HG03520 (cell line): ENCODE results near the gene NADK.

Source experiments
- ATAC-seq: cut with Tn5 transposase; IDR thresholded peaks from one replicate; pipeline ENCODE4 v1.9.1; 2021; ENCODE audit warnings: mild to moderate bottlenecking, moderate library complexity; ENCODE audit not compliant: unreplicated experiment

NADK gene

DNA sequence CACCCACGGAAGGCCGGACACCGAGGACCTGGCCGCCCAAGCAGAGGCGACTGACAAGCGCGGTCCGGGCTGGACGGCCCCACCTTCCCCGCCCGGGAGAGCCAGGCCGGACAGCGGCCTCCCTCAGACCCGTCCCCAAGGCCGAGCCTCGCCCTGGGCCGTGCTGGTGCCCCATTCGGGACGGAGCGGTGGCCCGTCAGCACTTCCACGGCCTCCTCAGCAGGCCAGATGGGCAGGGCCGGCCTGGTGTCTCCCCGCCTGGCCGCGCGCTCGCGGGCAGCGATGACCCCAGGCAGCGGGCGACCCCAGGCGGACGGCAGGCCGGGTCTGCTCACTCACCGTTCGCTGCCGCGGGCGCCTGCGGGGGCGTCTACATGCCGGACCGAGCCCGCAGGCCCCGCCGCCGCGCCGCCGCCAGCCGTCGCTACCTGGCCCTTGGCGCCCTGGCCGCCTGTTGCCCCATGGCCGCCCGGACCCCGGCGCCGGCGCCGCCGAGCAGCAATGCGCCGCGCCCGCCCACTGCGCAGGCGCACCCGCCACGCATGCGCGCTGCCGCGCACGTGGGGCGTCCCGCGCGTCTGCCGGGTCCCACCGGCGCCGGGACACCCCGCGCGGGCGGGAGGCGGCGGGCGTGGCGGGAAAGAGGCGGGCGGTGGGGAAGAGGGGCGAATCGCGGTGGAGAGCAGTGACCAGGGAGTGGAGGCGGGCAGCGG lies at the start of gene NADK:
Gene NADK (minus strand): TSS at position 521 of the 713 bp plus-strand sequence. CDS start 13,064 bp downstream, outside the sequence.
- ATAC-seq: peak; percentile 33

- no peak for ATAC-seq
Measured at GRCh38 chr1:1827089-1827848, 49.0 kb upstream of the NADK start.

DNA sequence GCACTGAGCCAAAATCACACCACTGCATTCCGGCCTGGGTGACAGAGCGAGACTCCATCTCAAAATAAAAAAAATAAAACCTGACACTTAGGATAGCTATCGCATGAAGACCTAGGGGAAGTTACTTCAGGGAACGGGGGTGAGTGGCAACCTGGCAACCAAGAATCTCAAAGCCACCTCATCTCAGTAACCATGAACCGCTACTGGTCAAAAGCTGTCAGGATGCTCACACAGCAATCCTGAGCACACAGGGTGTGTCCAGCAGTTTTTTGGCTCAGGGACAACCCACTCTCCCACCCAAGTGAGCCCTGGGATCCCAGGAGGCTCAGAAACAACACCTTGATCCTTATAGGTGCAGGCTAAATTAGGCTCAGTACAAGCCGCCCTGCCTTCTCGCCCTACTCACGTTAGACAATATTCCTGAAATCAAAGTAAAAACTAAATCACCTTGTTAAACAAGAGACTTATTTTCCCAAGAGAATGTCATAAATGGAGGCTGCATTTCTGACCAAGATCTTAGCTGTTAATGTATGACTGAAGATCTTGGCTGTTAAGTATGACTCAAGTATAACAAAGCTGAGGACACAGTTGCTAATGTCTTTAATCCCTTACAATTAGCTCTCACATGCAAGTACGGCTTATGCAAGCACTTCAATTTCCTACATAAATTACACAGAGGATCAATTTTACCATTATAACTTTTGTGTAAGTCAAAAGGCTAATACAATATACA lies 48.3 kb upstream of the NADK start:
- ATAC-seq: no peak

DNA sequence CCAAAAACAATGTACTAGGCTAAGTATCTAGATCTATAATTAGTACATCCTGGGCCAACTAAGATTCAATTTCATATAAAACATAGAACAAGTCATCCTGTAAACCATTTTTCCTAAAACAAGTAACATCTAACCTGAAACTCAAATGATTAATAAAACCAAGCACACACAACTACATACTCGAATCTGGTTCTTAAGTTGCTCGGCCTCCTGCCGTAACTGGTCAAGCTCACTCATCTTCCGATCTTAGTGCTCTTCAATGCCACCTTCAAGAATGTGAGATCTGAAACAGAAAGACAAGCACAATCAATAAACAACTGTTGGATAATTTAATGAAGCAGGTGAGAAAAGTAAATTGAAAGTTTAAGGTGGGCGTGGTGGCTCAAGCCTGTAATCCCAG lies 46.9 kb upstream of the NADK start:
- no peak for ATAC-seq

GRCh38 chr1:1819762-1820161 lies 41.5 kb upstream of the NADK start:
- ATAC-seq: no peak

GRCh38 chr1:1817221-1817620 lies 39.0 kb upstream of the NADK start:
- no peak for ATAC-seq

GRCh38 chr1:1815606-1816281 lies 37.5 kb upstream of the NADK start:
- no peak for ATAC-seq

DNA sequence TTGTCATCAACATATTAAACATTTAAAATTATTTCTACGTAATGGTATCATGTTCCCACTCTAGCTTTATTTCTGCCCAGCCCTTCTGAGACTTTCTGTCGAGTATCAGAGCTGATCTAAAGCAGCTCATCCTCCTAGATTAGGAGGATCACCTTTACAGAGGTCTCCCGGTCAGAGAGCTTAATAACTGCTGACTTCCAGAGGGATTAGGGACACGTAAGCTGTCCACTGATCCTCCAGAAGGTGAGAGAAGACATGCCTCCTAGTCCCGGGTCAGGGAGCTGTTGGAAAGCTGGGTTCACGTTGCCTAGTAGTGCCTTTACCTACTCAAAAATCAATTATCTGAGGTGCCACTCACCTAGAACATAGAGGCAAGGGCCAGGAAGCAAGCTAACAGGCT lies 31.2 kb upstream of the NADK start:
- no peak for ATAC-seq

- ATAC-seq: no peak
Measured at GRCh38 chr1:1808206-1808605, 29.9 kb upstream of the NADK start.

GRCh38 chr1:1806890-1807289 lies 28.6 kb upstream of the NADK start:
- no peak for ATAC-seq

- ATAC-seq: no peak
Measured at GRCh38 chr1:1804301-1804700, 26.0 kb upstream of the NADK start.

DNA sequence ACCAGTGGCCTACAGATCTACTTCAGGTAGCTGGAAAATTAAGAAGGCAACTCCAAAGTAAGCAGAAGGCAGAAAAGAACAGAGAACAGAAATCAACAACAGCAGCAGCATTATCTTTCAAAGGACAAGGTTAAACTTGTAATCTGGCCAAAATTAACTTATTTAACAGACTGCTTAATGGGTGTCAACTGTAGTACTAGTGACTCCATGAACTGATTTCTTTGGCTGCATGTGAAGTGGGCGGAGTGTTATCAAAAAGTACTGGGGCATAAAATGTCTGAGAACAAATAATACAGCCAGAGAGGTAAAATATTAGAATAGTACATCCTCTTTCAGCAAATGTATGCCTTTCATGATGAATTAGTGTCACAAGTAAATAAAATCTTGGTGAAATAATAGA lies 24.6 kb upstream of the NADK start:
- no peak for ATAC-seq

GRCh38 chr1:1799716-1800115 lies 21.4 kb upstream of the NADK start:
- peak; percentile 68 for ATAC-seq

GRCh38 chr1:1797731-1798341 lies 19.6 kb upstream of the NADK start:
- ATAC-seq: no peak

DNA sequence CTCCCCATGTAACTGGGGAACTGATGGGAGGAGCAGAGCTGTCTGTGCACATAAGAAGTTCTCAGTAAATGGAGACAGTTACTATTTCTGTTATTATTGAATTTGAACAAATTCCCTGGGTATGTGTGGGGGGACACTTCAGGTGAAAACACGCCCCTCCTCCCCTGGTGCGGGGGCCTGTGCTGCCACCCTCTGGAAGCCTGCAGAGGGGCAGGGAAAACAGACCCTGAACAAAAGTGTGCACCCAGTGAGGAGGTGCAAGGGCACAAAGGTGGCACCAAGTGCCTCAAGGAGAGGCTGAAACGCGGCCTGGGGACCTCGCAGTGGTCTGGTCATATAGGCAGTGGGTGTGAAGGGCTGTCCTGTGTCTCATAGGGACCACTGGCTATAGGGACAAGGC lies 18.2 kb upstream of the NADK start:
- no peak for ATAC-seq

GRCh38 chr1:1794999-1795398 lies 16.7 kb upstream of the NADK start:
- ATAC-seq: no peak

DNA sequence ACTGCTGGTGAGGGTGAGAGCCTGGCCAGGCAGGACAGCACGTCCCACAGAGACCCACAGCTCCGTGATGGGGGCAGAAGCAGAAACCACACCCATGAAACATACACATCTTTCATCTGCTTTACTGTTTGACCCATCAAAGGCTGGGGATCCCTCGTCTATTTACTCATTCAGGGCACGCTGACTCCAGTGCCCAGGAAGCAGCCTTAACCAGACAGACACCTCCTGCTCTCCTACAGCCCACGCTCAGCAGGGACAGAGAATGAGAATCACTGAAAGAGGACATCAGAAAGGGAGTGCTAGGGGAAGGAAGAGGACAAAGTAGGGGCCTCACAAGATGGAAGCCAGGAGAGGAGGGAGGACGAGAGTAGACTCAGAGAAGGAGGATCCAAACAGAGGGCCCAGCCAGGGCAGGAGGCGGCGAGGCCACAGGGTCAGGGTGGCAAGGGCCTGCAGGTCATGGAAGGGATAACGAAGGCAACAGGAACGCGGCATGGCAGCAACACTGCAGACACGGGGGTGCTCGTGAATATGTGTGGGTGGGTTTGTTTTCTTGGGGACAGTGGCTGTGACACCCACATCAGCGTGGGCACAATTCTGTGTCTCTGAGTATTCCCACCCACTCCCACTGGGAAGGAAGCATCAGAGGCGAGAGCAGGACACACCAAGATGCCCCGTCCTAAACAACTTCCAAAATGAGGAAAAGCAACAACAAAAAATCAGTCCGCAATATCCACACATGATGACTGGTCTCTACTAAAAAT lies 15.4 kb upstream of the NADK start:
- ATAC-seq: no peak

DNA sequence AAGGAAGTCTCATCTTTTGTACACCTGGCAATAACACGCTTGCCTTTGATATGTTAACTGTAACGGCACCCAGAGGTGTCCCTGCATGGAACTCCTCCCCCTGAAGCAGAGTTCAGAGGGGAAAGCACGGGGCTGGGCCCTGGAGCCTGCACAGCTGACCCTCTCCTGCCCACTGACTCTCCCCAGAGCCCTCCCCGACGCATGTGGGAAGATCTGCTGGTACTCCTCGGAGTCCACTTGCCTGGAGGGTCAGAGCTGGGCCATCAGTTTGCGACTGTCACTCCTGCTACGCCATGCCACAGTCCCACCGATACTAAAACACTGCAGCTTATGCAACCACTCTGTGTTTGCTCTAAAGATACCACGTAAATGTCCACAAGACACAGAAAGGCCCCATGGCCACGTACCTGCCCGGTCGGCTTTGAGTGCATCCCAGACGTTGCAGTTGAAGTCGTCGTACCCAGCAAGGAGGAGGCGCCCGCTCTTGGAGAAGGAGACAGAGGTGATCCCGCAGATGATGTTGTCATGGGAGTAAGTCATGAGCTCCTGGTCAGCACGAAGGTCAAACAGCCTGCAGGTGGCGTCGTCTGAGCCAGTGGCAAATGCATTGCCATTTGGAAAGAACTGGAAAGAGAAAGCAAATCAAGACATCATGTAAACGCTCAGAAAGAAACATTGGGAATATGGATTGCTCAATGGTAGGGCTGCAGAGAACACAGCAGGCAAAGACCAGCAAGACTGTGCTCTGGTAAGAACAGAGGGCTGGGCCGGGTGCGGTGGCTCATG lies 10.6 kb upstream of the NADK start:
- no peak for ATAC-seq

GRCh38 chr1:1788136-1788535 lies 9.9 kb upstream of the NADK start:
- ATAC-seq: no peak
